HEK293 (cell line): ENCODE measurements around the gene CAMSAP3.

Experiments
- CTCF ChIP-seq: fragments of 450-650 bp; formaldehyde crosslinking; IDR thresholded peaks from 2 replicates; pipeline ENCODE4 v1.5.1; 2016; ENCODE audit warnings: missing biosample characterization, missing genetic modification characterization
- ZNF112 ChIP-seq: fragments of 450-650 bp; formaldehyde crosslinking; IDR thresholded peaks from 2 replicates; pipeline ENCODE4 v1.5.0; 2017; ENCODE audit warnings: missing biosample characterization, missing genetic modification characterization
- ZNF391 ChIP-seq: fragments of 450-650 bp; formaldehyde crosslinking; IDR thresholded peaks from 2 replicates; pipeline ENCODE4 v1.5.1; 2016; ENCODE audit warnings: low read depth, missing biosample characterization, missing genetic modification characterization, borderline replicate concordance
- ZNF510 ChIP-seq: fragments of 450-650 bp; formaldehyde crosslinking; IDR thresholded peaks from 2 replicates; pipeline ENCODE4 v1.5.1; 2018; ENCODE audit warnings: mild to moderate bottlenecking, missing genetic modification characterization, missing biosample characterization; ENCODE audit not compliant: insufficient replicate concordance
- TF ChIP-seq, protein P1 (sequence below): fragments of 450-650 bp; formaldehyde crosslinking; conservative IDR thresholded peaks from 2 replicates; pipeline ENCODE4 v1.5.1; 2016; ENCODE audit warnings: low read depth, missing biosample characterization, missing genetic modification characterization
- TF ChIP-seq, protein P2 (sequence below): fragments of 450-650 bp; formaldehyde crosslinking; IDR thresholded peaks from 2 replicates; pipeline ENCODE4 v1.5.1; 2016; ENCODE audit warnings: missing biosample characterization, missing genetic modification characterization

DNA sequence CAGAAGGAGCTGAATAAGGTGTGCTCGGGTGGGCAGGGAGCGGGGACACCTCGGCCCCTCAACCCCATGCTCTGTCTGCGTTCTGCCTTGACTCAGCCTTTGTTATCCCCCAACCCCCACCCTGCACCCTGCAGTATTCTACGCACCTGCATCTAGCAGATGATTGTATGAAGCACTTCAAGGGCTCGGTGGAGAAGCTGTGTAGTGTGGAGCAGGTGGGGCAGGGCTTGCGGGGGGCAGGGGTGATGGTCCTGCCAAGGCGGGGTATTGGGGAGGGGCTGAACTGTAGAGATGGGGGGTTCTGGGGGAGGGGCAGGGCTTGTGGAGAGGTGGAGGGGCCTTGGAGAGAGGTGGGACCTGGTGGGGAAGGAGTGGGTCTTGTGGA lies 47.4 kb downstream of the CAMSAP3 start:
- TF ChIP-seq CTCF (tag by site-specific recombination), result no peak
- no peak for TF ChIP-seq ZNF391 (tag by site-specific recombination)
- TF ChIP-seq, protein P1, sequence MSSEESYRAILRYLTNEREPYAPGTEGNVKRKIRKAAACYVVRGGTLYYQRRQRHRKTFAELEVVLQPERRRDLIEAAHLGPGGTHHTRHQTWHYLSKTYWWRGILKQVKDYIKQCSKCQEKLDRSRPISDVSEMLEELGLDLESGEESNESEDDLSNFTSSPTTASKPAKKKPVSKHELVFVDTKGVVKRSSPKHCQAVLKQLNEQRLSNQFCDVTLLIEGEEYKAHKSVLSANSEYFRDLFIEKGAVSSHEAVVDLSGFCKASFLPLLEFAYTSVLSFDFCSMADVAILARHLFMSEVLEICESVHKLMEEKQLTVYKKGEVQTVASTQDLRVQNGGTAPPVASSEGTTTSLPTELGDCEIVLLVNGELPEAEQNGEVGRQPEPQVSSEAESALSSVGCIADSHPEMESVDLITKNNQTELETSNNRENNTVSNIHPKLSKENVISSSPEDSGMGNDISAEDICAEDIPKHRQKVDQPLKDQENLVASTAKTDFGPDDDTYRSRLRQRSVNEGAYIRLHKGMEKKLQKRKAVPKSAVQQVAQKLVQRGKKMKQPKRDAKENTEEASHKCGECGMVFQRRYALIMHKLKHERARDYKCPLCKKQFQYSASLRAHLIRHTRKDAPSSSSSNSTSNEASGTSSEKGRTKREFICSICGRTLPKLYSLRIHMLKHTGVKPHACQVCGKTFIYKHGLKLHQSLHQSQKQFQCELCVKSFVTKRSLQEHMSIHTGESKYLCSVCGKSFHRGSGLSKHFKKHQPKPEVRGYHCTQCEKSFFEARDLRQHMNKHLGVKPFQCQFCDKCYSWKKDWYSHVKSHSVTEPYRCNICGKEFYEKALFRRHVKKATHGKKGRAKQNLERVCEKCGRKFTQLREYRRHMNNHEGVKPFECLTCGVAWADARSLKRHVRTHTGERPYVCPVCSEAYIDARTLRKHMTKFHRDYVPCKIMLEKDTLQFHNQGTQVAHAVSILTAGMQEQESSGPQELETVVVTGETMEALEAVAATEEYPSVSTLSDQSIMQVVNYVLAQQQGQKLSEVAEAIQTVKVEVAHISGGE (tag by site-specific recombination), result no peak
- no peak for TF ChIP-seq ZNF510
- TF ChIP-seq, protein P2, sequence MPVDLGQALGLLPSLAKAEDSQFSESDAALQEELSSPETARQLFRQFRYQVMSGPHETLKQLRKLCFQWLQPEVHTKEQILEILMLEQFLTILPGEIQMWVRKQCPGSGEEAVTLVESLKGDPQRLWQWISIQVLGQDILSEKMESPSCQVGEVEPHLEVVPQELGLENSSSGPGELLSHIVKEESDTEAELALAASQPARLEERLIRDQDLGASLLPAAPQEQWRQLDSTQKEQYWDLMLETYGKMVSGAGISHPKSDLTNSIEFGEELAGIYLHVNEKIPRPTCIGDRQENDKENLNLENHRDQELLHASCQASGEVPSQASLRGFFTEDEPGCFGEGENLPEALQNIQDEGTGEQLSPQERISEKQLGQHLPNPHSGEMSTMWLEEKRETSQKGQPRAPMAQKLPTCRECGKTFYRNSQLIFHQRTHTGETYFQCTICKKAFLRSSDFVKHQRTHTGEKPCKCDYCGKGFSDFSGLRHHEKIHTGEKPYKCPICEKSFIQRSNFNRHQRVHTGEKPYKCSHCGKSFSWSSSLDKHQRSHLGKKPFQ (tag by site-specific recombination), result no peak
- no peak for TF ChIP-seq ZNF112 (tag by site-specific recombination)
